Measurements from ENCODE around the gene LILRB3. TPM values are rescaled to one million over a fixed set of nuclear protein-coding genes. Genes with fewer than 3 reads are reported as not detected.
A peak's percentile ranks its signal among the peaks of the same experiment; 100 is the strongest.

LILRB3 gene
- total and polyA plus RNA-seq, 2 donors (not counting 1 experiment from before 2014, with no cell fraction given), result not detected

DNA sequence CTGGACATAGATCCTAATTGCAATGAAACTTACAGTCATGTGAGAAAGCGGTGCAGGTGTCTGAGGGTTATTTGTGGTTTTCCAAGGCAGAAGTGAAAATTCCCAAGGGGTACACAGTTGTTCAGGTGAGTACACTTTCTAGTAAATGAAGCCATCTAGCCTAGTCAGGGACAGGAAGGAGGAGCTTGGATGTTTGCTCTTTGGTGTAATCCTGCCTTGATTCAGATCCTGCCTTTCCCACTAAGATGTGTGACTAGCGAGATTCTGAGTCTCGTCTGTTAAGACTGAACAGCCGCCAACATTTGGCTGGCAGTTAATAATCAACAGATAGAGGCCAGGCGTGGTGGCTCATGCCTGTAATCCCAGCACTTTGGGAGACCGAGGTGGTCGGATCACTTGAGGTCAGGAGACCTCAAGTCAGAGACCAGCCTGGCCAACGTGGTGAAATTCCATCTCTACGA is 19.6 kb downstream of the LILRB3 start:
- TF ChIP-seq, protein P1, sequence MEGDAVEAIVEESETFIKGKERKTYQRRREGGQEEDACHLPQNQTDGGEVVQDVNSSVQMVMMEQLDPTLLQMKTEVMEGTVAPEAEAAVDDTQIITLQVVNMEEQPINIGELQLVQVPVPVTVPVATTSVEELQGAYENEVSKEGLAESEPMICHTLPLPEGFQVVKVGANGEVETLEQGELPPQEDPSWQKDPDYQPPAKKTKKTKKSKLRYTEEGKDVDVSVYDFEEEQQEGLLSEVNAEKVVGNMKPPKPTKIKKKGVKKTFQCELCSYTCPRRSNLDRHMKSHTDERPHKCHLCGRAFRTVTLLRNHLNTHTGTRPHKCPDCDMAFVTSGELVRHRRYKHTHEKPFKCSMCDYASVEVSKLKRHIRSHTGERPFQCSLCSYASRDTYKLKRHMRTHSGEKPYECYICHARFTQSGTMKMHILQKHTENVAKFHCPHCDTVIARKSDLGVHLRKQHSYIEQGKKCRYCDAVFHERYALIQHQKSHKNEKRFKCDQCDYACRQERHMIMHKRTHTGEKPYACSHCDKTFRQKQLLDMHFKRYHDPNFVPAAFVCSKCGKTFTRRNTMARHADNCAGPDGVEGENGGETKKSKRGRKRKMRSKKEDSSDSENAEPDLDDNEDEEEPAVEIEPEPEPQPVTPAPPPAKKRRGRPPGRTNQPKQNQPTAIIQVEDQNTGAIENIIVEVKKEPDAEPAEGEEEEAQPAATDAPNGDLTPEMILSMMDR (conservative IDR thresholded peaks at IDR 0.05 in 1 of 2, IDR thresholded peaks at IDR 0.05 in 1 of 2; ENCODE audit: low read depth in 1 of 2, low read length in 2 of 2), result no peak
- TF ChIP-seq EZH2 (IDR thresholded peaks at IDR 0.05; ENCODE audit: low read length, missing control alignments), result no peak
- peak overlapping the region; percentile 91 for H3K4me2 ChIP-seq (ENCODE audit: extremely low read depth, insufficient read depth, low read length)
- H3K79me2 ChIP-seq (ENCODE audit: control insufficient read depth, insufficient read depth, low read length), result peaks cover 72% of the 10 kb centered on the region
- H3K9ac ChIP-seq (ENCODE audit: insufficient read depth, low read length), result peak overlapping the region; percentile 20
- no peaks in the 10 kb centered on the region for H3K9me3 ChIP-seq (ENCODE audit: control insufficient read depth, insufficient read depth, low read depth, low read length)
- H3K27me3 ChIP-seq (ENCODE audit: control insufficient read depth, insufficient read depth, low read length), result no peaks in the 10 kb centered on the region
- no peak overlapping the region for H2AFZ ChIP-seq (ENCODE audit: low read length)
- H3K36me3 ChIP-seq (ENCODE audit: control insufficient read depth, insufficient read depth, low read length), result peaks cover 34% of the 10 kb centered on the region
- H3K4me3 ChIP-seq (replicated peaks in 1 of 4; ENCODE audit: control extremely low read depth in 1 of 4, insufficient read depth in 1 of 4, low read depth in 3 of 4, low read length in 4 of 4), result peak overlapping the region; percentile 70 to 92 (median 92)
- DNase-seq (ENCODE audit: low read depth in 2 of 2), result peak; percentile 9 to 21
- peaks cover 5% of the 10 kb centered on the region for H4K20me1 ChIP-seq (ENCODE audit: control insufficient read depth, extremely low read depth, insufficient read depth, low read length)
- peaks cover 18% of the 10 kb centered on the region for H3K4me1 ChIP-seq (ENCODE audit: control insufficient read depth, extremely low read depth, insufficient read depth, low read length)
- peak overlapping the region; percentile 97 for H3K27ac ChIP-seq (ENCODE audit: insufficient read depth, low read length)

DNA sequence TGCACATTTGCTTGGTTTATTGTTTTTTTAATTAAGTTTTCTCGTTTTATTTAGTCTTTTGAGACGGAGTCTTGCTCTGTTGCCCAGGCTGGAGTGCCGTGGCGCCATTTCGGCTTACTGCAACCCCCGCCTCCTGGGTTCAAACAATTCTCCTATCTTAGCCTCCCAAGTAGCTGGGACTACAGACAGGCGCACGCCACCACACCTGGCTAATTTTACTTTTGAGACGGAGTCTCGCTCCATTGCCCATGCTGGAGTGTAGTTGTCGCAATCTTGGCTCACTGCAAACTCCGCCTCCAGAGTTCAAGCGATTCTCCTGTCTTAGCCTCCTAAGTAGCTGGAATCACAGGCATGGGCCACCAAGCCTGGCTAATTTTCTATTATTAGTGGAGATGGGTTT is 20.8 kb downstream of the LILRB3 start:
- Histone ChIP-seq H2AFZ (ENCODE audit: low read length) (no peak overlapping the region), H3K4me2 (ENCODE audit: extremely low read depth, insufficient read depth, low read length) (peak overlapping the region; percentile 91), H3K27me3 (ENCODE audit: control insufficient read depth, insufficient read depth, low read length) (no peaks in the 10 kb centered on the region), H3K79me2 (ENCODE audit: control insufficient read depth, insufficient read depth, low read length) (peaks cover 63% of the 10 kb centered on the region), H3K9me3 (ENCODE audit: control insufficient read depth, insufficient read depth, low read depth, low read length) (no peaks in the 10 kb centered on the region), H4K20me1 (ENCODE audit: control insufficient read depth, extremely low read depth, insufficient read depth, low read length) (peaks cover 5% of the 10 kb centered on the region), H3K4me3 (replicated peaks in 1 of 4; ENCODE audit: control extremely low read depth in 1 of 4, insufficient read depth in 1 of 4, low read depth in 3 of 4, low read length in 4 of 4) (peak overlapping the region; percentile 70 to 92 (median 92)), H3K27ac (ENCODE audit: insufficient read depth, low read length) (peak overlapping the region; percentile 97), H3K36me3 (ENCODE audit: control insufficient read depth, insufficient read depth, low read length) (peaks cover 25% of the 10 kb centered on the region), H3K4me1 (ENCODE audit: control insufficient read depth, extremely low read depth, insufficient read depth, low read length) (peaks cover 14% of the 10 kb centered on the region), H3K9ac (ENCODE audit: insufficient read depth, low read length) (no peak overlapping the region)
- no peak for DNase-seq (ENCODE audit: low read depth in 2 of 2)
- TF ChIP-seq, protein P1 (conservative IDR thresholded peaks at IDR 0.05 in 1 of 2, IDR thresholded peaks at IDR 0.05 in 1 of 2; ENCODE audit: low read depth in 1 of 2, low read length in 2 of 2), result no peak
- no peak for TF ChIP-seq EZH2 (IDR thresholded peaks at IDR 0.05; ENCODE audit: low read length, missing control alignments)

DNA sequence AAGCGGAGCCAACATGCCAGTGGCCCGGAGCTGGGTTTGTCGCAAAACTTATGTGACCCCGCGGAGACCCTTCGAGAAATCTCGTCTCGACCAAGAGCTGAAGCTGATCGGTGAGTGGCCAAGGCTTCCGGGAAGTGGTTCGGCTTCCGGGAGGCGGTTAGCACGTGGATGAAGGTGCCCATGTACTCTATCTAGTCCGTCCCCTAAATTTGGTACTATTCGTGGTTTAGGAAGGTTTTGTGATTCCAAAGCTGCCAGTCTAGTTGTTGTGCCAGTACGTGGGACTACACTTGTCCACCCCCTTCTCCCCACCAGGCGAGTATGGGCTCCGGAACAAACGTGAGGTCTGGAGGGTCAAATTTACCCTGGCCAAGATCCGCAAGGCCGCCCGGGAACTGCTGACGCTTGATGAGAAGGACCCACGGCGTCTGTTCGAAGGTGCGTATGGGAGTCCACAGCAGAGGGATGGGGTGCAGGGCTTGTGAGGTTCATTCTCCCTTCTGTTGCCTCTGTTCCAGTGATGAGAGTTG is 21.6 kb downstream of the LILRB3 start:
- peaks cover 55% of the 10 kb centered on the region for H3K79me2 ChIP-seq (ENCODE audit: control insufficient read depth, insufficient read depth, low read length)
- H3K9ac ChIP-seq (ENCODE audit: insufficient read depth, low read length), result peak overlapping the region; percentile 93
- H3K4me3 ChIP-seq (replicated peaks in 1 of 4; ENCODE audit: control extremely low read depth in 1 of 4, insufficient read depth in 1 of 4, low read depth in 3 of 4, low read length in 4 of 4), result peak overlapping the region; percentile 70 to 92 (median 92)
- peaks cover 17% of the 10 kb centered on the region for H3K36me3 ChIP-seq (ENCODE audit: control insufficient read depth, insufficient read depth, low read length)
- H4K20me1 ChIP-seq (ENCODE audit: control insufficient read depth, extremely low read depth, insufficient read depth, low read length), result peaks cover 5% of the 10 kb centered on the region
- H3K4me1 ChIP-seq (ENCODE audit: control insufficient read depth, extremely low read depth, insufficient read depth, low read length), result peaks cover 12% of the 10 kb centered on the region
- no peak for TF ChIP-seq EZH2 (IDR thresholded peaks at IDR 0.05; ENCODE audit: low read length, missing control alignments)
- TF ChIP-seq, protein P1 (conservative IDR thresholded peaks at IDR 0.05 in 1 of 2, IDR thresholded peaks at IDR 0.05 in 1 of 2; ENCODE audit: low read depth in 1 of 2, low read length in 2 of 2), result no peak
- no peaks in the 10 kb centered on the region for H3K27me3 ChIP-seq (ENCODE audit: control insufficient read depth, insufficient read depth, low read length)
- H3K9me3 ChIP-seq (ENCODE audit: control insufficient read depth, insufficient read depth, low read depth, low read length), result no peaks in the 10 kb centered on the region
- no peak for DNase-seq (ENCODE audit: low read depth in 2 of 2)
- peak overlapping the region; percentile 91 for H3K4me2 ChIP-seq (ENCODE audit: extremely low read depth, insufficient read depth, low read length)
- no peak overlapping the region for H2AFZ ChIP-seq (ENCODE audit: low read length)
- peak overlapping the region; percentile 97 for H3K27ac ChIP-seq (ENCODE audit: insufficient read depth, low read length)
